Hematopoietic multipotent progenitor cell treated with erythropoietin and hydrocortisone succinate and interleukin-3 and kit ligand, for 15 days (in vitro differentiated cells): Measurements from ENCODE around the gene C17orf114.

ENCODE experiments used
- DNase-seq: peaks from one replicate; pipeline ENCODE4 v3.0.0-alpha.2; 2015; ENCODE audit warnings: low spot score

C17orf114 gene

DNA sequence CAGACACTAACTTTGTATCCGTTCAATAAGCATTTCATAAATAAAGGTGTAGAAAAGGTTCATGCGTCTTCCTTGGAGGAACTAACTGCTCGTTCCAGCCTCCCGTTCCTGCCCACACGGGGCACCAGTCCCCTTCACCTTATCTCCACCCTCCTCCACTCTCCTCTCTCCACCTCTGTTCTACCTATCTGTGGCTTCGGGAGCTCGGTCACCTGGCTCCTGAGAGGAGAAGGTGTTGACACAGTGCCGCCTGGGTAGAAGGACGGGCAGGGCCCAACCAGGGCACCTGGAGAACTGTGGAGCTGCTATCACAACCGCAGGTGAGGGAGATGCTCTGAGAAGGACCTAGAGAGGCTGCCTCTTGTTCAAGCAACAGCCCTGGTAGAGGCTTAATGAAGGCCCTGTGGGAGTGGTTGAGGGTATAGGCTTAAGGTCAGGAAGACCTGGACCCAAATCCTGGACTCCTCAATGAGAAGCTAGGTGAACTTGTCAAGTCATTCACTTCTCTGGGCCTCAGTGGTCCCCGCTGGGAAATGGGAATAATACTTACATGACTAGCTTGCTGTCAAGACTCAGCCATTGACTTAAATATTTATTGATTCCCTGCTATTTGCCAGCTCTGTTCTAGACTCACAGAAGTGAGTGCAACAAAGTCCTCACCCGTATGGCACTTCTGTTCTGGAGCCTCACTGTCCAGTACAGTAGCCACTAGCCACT is 21.4 kb upstream of the C17orf114 start:
- no peak for DNase-seq

DNA sequence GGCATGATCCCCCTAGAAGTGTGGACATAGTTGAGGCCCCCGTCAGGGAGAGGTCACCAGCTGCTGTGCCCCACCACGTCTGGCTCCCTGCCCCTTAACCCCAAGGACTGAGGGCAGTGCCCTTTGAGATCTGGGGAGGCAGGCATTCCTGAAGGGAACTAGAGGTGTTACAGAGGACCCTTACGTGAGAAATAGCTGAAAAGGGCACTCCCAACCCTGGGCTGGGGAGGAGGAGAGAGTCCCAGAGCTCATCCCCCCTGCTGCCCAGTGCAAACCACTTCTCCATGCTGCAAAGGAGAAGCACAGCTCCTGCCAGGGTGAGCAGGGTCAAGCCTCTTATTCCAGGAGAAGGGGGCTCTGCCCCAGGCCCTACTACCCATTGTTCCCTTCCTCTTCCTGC is 20.7 kb upstream of the C17orf114 start:
- DNase-seq, result no peak

DNA sequence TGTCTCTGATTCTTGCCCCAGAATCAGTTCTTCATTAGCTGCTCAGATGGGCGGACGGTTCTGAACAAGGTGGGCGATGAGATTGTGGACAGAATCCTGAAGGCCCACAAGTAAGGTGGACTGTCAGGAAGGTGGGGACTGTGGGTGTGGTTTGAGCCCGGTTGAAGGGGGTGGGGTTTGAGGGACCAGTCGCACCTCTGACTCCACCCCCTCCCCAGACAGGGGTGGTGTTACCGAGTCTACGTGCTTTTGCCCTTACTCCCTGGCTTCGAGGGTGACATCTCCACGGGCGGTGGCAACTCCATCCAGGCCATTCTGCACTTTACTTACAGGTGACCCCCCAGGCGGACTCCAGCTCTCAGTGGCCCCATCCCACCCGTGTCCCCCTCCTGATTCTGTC is 16.1 kb upstream of the C17orf114 start:
- DNase-seq, result no peak

DNA sequence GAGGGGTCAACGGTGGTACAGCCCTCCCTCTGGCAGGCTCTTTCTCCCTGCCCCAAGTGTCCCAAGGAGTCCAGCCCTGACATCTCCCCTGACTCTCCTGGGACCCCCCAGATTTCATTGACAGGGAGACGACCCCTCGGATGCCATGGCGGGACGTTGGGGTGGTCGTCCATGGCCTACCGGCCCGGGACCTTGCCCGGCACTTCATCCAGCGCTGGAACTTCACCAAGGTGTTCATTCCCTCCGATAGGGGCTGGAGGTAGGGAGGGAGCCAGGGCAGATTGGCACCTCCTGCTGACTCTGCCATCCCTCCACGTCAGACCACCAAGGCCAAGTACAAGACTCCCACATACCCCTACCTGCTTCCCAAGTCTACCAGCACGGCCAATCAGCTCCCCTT is 14.7 kb upstream of the C17orf114 start:
- DNase-seq, result no peak

- DNase-seq, result no peak
Measured at GRCh38 chr17:4815043-4815675, 13.0 kb upstream of the C17orf114 start.

DNA sequence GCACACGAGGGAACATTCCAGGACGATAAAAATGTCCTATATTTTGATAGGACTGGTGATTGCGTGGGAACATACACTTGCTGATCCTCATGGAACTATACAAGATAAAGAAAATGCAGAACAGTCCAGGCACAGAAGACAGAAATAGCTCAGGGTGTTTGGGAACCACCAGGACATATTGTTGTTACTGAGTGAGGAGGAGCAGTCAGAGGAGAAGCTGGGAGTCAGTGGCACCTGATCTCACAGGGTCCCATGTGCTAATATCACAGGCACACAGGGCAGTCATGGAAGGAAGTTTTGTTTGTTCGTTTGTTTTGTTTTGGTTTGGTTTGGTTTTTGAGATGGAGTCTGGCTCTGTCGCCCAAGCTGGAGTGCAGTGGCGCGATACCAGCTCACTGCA is 10.6 kb upstream of the C17orf114 start:
- DNase-seq, result no peak

DNA sequence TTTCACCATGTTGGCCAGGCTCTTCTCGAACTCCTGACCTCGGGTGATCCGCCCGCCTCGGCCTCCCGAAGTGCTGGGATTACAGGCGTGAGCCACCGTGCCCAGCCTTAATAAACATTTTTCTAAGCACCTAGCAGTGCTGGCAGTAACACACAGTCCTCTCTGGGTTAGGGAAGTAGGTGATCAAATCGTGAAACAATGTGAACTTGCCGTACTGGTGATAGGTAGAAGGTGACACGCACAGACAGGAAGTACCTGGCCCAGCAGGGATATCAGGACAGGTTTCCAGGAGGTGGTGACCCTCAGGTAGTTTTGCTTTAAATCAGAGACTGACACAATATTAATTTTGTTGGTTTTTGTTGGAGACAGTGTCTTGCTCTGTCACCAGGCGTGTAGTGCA is 9.3 kb upstream of the C17orf114 start:
- DNase-seq, result no peak

- peak; percentile 27 for DNase-seq
Measured at GRCh38 chr17:4810696-4811290, 8.7 kb upstream of the C17orf114 start.

DNA sequence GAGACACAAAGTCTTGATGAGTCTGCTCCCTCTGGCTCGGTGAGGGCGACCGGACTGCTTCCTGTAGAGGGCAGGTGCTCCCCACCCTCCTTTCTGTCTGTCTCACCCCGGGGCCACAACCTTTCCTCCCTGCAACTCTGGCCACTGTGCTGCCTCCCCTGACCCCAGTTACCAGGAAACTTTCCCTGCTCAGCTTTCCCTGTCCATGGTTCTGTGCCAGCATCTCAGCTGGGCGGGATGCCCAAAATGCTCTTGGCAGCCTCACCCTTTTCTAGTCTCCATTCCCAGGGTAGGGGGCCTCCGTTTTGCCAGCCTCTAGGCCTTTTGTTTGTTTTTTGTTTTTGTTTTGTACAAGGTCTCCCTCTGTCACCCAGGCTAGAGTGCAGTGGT is 6.2 kb upstream of the C17orf114 start:
- DNase-seq, result no peak

DNA sequence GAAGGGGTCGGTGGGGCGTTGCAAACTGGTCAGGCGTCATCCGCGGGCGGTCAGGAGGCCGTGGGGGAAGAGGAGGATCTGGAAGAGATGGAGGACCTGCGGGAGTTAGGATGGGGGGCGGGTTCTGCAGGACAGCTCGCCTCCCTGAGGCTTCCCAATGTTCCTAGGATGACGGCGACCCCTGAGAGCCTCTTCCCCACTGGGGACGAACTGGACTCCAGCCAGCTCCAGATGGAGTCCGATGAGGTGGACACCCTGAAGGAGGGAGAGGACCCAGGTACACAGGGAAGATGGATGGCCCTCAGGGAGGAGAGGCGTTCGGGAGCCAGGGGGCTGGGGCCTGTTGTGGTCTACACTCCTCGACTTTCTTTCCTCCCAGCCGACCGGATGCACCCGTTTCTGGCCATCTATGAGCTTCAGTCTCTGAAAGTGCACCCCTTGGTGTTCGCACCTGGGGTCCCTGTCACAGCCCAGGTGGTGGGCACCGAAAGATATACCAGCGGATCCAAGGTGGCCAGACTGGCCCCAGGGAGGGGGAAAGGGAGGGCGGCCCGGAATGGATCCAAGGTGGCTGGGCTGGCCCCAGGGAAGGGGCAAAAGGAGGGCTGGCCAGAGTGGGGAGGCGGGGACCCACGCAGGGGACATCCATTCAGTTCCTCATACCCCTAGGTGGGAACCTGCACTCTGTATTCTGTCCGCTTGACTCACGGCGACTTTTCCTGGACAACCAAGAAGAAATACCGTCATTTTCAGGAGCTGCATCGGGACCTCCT is 5.7 kb upstream of the C17orf114 start:
- no peak for DNase-seq

DNA sequence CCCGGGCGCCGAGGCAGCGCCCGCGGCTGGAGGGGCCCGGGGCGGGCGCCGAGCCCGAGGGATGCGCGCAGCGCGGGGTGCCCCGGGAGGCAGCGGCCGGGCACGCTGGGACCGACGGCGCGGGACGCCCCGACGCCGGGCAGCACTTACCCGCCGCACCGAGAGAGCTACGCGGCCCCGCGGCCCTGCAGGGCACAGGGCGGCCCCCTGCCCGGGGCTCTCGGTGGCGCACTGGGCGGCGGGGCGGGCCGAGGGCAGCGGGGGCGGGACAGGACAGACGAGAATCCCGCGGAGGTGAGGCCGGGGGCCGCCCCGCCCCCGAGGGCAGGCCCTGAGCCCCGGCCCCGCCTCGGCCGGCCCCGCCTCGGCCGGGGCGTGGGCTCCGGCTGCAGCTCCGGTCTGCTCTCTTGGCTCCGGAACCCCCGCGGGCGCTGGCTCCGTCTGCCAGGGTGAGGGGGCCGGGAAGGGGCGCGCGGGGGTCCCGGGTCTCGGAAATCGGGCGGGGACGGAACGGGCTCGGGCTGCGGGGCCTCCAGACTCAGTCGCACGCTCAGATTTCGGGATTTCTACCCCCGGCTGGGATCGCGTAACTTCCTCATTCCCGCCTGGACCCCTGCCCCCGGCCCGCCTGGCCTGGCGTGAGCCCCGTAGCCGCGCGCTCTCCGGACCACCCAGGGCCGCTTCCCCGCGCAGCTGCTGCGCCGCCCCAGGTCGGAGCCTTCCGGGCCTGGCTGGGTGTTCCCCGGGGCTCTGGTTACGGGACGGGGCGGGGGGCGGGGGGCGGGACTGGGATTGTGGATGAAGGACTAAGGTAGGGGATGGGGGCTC is 4.9 kb upstream of the C17orf114 start, which contains the start of gene PLD2:
TSS of gene PLD2 (plus strand) at position 376 of the 828 bp plus-strand sequence. CDS start 621 bp downstream, outside the sequence.
- DNase-seq, result peak; percentile 69

DNA sequence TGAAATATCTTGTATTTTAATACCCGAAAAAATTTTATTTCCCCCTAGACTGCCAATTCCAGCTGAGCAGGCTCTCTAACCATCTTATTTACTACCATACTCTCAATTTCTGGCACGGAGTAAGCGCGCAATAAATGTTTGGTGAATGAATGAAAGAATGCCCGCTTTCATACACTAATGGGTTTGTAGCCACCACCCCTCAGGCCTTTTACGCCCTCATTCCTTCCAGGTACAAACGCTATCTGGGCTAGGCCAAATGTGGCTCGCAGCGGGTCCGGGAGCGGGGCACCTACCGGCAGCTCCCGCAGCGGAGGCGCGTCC is 4.3 kb upstream of the C17orf114 start:
- DNase-seq, result no peak

DNA sequence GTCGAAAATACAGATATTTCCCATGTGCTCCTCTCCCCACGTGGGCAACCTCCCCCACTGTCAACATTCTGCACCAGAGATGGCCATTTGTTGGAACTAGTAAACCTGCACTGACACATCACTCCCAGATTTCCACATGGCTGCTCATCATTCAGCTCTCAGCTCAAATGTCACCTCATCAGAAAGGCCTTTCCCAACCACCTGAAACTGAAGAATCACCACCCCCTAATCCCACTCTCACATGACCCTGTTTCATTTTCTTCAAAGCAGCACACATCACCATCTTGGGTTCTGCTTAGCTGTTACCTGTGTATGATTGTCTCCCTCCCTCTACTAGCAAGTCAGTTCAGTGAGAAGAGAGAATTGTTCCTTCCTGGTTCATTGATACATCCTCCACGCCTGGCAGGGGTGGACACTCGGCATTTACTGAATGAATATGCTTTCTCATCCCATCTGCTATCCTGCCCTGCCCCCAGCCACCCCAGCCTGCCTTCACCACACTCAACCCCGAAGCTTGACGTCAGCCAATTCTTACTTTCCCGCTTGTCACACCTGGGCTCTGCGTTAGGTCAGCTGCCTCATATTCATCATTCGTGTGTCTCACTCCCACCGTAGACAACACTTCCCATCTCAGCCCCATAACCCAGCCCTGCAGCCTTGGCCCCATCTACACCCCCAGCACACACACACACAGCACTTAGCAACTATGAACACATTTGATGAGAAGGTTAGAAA is 1.5 kb downstream of the C17orf114 start:
- DNase-seq, result no peak

GRCh38 chr17:4796552-4796920 is 5.6 kb downstream of the C17orf114 start:
- DNase-seq, result peak; percentile 56

GRCh38 chr17:4795168-4795567 is 7.0 kb downstream of the C17orf114 start:
- DNase-seq, result no peak

- DNase-seq, result no peak
Measured at GRCh38 chr17:4790705-4791088, 11.4 kb downstream of the C17orf114 start.

- DNase-seq, result peak; percentile 84
Measured at GRCh38 chr17:4789951-4790704, 12.0 kb downstream of the C17orf114 start.

DNA sequence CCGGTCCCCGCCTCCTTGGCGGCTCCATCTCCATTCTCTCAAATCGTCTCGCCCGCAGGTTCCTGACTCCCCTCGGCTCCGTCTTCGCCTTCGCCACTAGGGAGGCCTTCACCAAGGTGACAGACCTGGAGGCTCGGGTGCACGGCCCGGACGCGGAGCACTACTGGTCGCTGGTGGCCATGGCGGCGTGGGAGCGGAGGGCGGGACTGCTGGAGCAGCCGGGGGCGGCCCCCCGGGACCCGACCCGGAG is 12.5 kb downstream of the C17orf114 start:
- no peak for DNase-seq

DNA sequence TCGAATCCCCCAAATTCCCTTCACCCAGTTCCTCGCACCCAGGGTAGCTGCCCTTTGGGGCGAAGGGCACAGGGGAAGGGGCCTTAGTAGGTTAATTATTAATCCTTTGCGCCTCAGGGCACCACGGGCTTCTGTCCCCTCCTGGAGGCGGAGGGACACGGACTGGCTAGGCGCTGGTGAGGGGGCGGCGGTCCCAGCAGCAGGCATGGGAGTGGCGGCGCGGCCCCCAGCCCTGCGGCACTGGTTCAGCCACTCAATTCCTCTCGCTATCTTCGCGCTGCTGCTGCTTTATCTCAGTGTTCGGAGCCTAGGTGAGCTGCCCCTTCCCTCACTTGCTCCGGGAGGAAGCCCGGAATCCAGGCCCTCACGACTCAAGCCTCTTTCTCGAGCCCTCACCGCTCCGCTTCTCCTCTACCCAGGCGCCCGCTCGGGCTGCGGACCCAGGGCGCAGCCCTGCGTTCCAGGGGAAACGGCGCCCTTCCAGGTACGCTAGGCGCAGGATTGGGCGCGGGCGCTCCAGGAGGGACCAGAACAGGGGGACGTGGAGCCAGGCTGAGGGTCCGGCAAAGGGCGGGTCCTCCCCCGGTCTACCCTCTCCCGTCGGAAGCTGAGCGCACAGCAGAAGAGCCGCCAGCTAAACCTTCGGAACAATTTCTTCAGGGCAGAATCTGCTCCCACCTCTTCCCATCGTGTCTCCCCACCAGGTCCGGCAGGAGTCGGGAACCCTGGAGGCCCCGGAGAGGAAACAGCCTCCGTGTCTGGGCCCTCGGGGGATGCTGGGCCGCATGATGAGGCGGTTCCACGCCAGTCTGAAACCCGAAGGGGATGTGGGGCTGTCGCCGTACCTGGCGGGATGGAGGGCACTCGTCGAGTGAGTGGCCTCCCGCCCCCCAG is 13.1 kb downstream of the C17orf114 start, which contains the start of gene GLTPD2:
TSS of gene GLTPD2 (plus strand) at position 158 of the 894 bp plus-strand sequence. CDS start at position 206, 48 bp downstream.
- DNase-seq, result no peak
